SK-N-MC (cell line): ENCODE measurements around the gene SLC7A11.

Source experiments
- EZH2 ChIP-seq: fragments of 200-600 bp; sonication (generic); IDR thresholded peaks from one replicate; pipeline ENCODE4 v1.6.1; 2017; ENCODE audit warnings: antibody characterized with exemption
- FOXP2 ChIP-seq: optimal IDR thresholded peaks from 2 replicates; pipeline ENCODE3; 2011; ENCODE audit warnings: mild to moderate bottlenecking, moderate library complexity; ENCODE audit not compliant: insufficient read depth; ENCODE audit errors: extremely low read length, control extremely low read depth
- POLR2AphosphoS5 ChIP-seq: IDR thresholded peaks from 2 replicates; pipeline ENCODE4 v1.6.1; 2012; ENCODE audit warnings: mild to moderate bottlenecking, low read depth, low read length, borderline replicate concordance

DNA sequence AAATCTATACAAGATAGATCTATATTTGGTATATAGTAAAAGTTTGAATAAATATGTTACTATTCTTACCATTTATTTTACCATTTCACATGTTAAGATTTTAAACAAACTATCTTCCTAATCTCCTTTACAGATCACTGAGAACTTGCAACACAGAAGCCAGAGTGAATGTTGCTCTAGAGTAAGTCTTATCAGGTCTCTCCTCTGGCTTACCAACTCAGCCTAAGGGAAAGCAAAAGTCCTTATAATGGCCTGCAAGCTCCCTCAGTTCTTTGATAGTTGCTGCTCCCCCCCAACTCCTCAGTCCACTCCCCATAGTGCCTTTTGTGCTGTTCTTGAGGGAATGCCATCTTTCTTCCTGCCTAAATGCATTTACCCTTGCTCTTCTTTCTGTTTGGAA is 25.7 kb upstream of the SLC7A11 start:
- TF ChIP-seq POLR2AphosphoS5 (no peak), EZH2 (no peak), FOXP2 (no peak)
